Measurements from ENCODE around the gene CROCC2. TPM values are rescaled to one million over a fixed set of nuclear protein-coding genes. Genes with fewer than 3 reads are reported as not detected.

The CROCC2 gene
- total RNA-seq, 1 donor from 2014 or later, result not detected

GRCh38 chr2:241014224-241014623 lies 108.1 kb downstream of the CROCC2 start:
- DNase-seq (ENCODE audit: low read depth), result no peak
- no peak for TF ChIP-seq CTCF (conservative IDR thresholded peaks at IDR 0.05; ENCODE audit: low read depth, low read length)
- no peak overlapping the region for H3K4me3 ChIP-seq (ENCODE audit: low read depth, low read length)

GRCh38 chr2:241014764-241015163 lies 108.6 kb downstream of the CROCC2 start:
- H3K4me3 ChIP-seq (ENCODE audit: low read depth, low read length), result no peak overlapping the region
- DNase-seq (ENCODE audit: low read depth), result no peak
- no peak for TF ChIP-seq CTCF (conservative IDR thresholded peaks at IDR 0.05; ENCODE audit: low read depth, low read length)

- TF ChIP-seq CTCF (conservative IDR thresholded peaks at IDR 0.05; ENCODE audit: low read depth, low read length), result no peak
- no peak for DNase-seq (ENCODE audit: low read depth)
These were observed 109.3 kb downstream of the CROCC2 start for GRCh38 chr2:241015439-241015838.

GRCh38 chr2:241017228-241017940 lies 111.2 kb downstream of the CROCC2 start:
- no peak overlapping the region for H3K4me3 ChIP-seq (ENCODE audit: low read depth, low read length)
- TF ChIP-seq CTCF (conservative IDR thresholded peaks at IDR 0.05; ENCODE audit: low read depth, low read length), result no peak
- no peak for DNase-seq (ENCODE audit: low read depth)

More at GRCh38 chr2:241015439-241015838, 109.3 kb downstream of the CROCC2 start:
- no peak overlapping the region for H3K4me3 ChIP-seq (ENCODE audit: low read depth, low read length)

- no peak overlapping the region for H3K4me3 ChIP-seq (ENCODE audit: low read depth, low read length)
- no peak for DNase-seq (ENCODE audit: low read depth)
- no peak for TF ChIP-seq CTCF (conservative IDR thresholded peaks at IDR 0.05; ENCODE audit: low read depth, low read length)
These were observed 112.1 kb downstream of the CROCC2 start for GRCh38 chr2:241018051-241018891.

GRCh38 chr2:241019441-241020139 lies 113.5 kb downstream of the CROCC2 start:
- DNase-seq (ENCODE audit: low read depth), result no peak
- H3K4me3 ChIP-seq (ENCODE audit: low read depth, low read length), result no peak overlapping the region
- TF ChIP-seq CTCF (conservative IDR thresholded peaks at IDR 0.05; ENCODE audit: low read depth, low read length), result no peak
